ENCODE results near the gene SMIM32. TPM values are rescaled to one million over a fixed set of nuclear protein-coding genes. Genes with fewer than 3 reads are reported as not detected.

SMIM32 gene
- total RNA-seq, 2 experiments from 2014 or later: not detected

- Mint-ChIP-seq H3K36me3 (ENCODE audit: low read depth) (no peaks in the 10 kb centered on the region), H3K27me3 (ENCODE audit: low read depth) (peaks cover 31% of the 10 kb centered on the region), H3K27ac (no peak overlapping the region), H3K4me3 (no peak overlapping the region), H3K9me3 (no peaks in the 10 kb centered on the region), H3K4me1 (ENCODE audit: low read depth) (no peaks in the 10 kb centered on the region)
- no peak for DNase-seq
- intact Hi-C loops (cut with micrococcal nuclease): no loop called here
- CTCF ChIA-PET: no interaction called here
These were observed 467 bp upstream of the SMIM32 start for GRCh38 chr5:136193322-136193935.

DNA sequence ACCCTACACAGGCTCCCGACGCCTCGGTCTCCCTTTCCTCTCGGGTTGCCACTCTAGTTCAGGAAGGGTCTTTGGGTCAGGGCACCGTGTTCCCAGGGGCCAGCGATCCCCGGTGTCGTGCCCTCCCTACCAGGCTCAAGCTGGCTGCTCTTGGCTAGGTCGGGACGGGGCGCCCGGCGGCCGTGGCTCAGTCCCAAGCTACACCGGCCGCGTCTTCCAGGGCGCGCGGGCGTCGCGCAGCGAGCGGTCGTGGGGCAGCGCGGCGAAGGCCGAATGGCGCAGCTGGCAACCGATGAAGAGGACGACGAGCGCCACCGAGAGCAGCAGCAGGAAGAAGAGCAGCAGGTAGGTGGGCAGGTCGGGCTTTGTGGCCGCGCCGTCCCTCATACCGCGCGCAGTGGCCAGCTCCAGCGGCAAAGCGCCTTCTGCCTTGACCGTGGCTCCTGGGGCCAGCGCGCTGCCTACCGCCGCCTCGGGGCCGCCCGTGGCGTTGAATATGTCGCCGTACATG is 892 bp downstream of the SMIM32 start:
- H3K36me3 Mint-ChIP-seq (ENCODE audit: low read depth): no peaks in the 10 kb centered on the region
- peaks cover 31% of the 10 kb centered on the region for H3K27me3 Mint-ChIP-seq (ENCODE audit: low read depth)
- no peaks in the 10 kb centered on the region for H3K9me3 Mint-ChIP-seq
- no peak for DNase-seq
- intact Hi-C loops (cut with micrococcal nuclease): no loop called here
- H3K4me3 Mint-ChIP-seq: no peak overlapping the region
- no peaks in the 10 kb centered on the region for H3K4me1 Mint-ChIP-seq (ENCODE audit: low read depth)
- CTCF ChIA-PET: no interaction called here
- H3K27ac Mint-ChIP-seq: no peak overlapping the region

DNA sequence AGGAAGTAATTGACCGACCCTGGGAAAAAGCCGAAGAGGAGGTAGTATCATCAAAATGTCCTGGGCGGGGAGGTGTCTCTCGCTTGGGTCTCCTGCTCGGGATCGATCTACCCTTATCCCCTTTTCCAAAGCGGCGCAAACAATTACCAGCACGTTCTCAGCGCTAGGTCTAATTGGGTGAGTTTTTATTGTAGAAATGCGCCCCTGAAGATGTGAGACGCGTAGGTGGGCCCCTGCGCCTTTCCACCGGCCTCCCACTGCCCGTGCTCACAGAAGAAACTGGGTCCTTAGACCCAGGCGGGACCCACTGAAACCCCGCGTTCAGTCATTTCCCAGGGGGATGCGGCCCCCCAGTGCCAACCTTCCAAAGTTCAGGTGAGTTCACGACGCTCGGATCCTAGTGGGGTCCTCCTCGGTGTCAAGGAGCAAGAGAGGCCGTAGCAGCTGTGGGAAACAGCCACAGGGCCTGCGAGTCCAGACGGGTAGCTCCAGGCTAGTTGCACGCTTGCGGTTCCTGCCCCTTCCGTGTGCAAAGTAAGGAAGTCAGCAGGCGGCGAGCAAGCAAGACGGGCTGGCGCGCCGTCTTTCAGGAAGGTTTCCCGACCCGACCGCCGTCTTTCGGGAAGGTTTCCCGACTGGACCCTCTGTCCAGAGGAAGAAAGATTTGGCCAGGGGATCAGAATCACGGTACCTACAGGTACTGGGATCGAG is 1.5 kb downstream of the SMIM32 start:
- H3K27me3 Mint-ChIP-seq (ENCODE audit: low read depth): peaks cover 31% of the 10 kb centered on the region

DNA sequence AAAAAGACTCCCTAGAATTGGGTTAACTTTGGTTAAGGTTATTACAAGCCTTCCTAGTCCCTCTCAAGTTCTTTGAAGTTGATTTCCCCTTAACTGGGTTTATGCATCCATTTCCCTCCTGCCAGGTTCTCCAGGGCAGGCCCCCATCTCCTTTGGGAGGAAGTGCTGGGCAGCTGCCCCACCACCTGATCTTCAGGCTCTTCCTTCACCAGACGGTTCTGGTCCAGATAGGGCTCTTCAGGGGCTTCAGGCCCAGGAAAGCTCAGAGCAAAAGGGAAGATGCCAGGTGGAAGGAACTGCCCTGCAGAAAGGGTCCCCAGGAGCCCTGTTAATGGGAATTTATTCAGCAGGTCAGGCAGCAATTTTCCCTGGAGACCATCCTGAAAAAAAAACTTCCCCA is 2.1 kb downstream of the SMIM32 start:
- intact Hi-C loops (cut with micrococcal nuclease): no loop called here
- Mint-ChIP-seq H3K36me3 (ENCODE audit: low read depth) (no peaks in the 10 kb centered on the region), H3K4me3 (no peak overlapping the region), H3K27me3 (ENCODE audit: low read depth) (peaks cover 31% of the 10 kb centered on the region), H3K27ac (no peak overlapping the region), H3K4me1 (ENCODE audit: low read depth) (no peaks in the 10 kb centered on the region), H3K9me3 (no peaks in the 10 kb centered on the region)
- CTCF ChIA-PET: no interaction called here
- no peak for DNase-seq

More for the DNA sequence above, 1.5 kb downstream of the SMIM32 start:
- CTCF ChIA-PET: no interaction called here
- Mint-ChIP-seq H3K9me3 (no peaks in the 10 kb centered on the region), H3K36me3 (ENCODE audit: low read depth) (no peaks in the 10 kb centered on the region), H3K27ac (no peak overlapping the region), H3K4me3 (no peak overlapping the region), H3K4me1 (ENCODE audit: low read depth) (no peaks in the 10 kb centered on the region)
- intact Hi-C loops (cut with micrococcal nuclease): no loop called here
- no peak for DNase-seq

GRCh38 chr5:136190091-136190720 is 2.8 kb downstream of the SMIM32 start:
- Mint-ChIP-seq H3K9me3 (no peaks in the 10 kb centered on the region), H3K27me3 (ENCODE audit: low read depth) (peaks cover 31% of the 10 kb centered on the region), H3K4me3 (no peak overlapping the region), H3K27ac (no peak overlapping the region), H3K4me1 (ENCODE audit: low read depth) (no peaks in the 10 kb centered on the region), H3K36me3 (ENCODE audit: low read depth) (no peaks in the 10 kb centered on the region)
- CTCF ChIA-PET: no interaction called here
- intact Hi-C loops (cut with micrococcal nuclease): no loop called here
- DNase-seq: no peak

DNA sequence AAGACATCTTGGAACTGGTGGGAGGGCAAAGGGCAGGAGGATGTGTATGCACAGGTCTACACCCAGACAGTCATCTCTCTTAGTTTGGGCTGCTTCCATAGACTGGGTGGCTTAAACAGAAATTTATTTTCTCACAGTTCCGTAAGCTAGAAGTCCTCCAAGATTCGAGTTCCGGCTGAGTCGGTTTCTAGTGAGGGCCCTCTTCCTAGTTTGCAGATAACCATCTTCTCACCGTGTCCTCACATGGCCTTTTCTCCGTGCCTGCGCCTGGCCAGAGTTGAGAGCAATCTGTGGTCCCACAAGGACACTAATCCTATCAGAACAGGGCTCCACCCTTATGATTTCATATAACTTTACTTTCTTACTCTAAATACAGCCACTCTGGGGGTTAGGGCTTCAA is 4.1 kb downstream of the SMIM32 start:
- Mint-ChIP-seq H3K36me3 (ENCODE audit: low read depth) (no peaks in the 10 kb centered on the region), H3K9me3 (no peaks in the 10 kb centered on the region), H3K4me1 (ENCODE audit: low read depth) (no peaks in the 10 kb centered on the region), H3K27ac (no peak overlapping the region), H3K4me3 (no peak overlapping the region), H3K27me3 (ENCODE audit: low read depth) (peaks cover 22% of the 10 kb centered on the region)
- CTCF ChIA-PET: no interaction called here
- intact Hi-C loops (cut with micrococcal nuclease): no loop called here
- DNase-seq: no peak

GRCh38 chr5:136186796-136187195 is 6.2 kb downstream of the SMIM32 start:
- CTCF ChIA-PET: no interaction called here
- Mint-ChIP-seq H3K4me1 (ENCODE audit: low read depth) (no peaks in the 10 kb centered on the region), H3K36me3 (ENCODE audit: low read depth) (no peaks in the 10 kb centered on the region), H3K27me3 (ENCODE audit: low read depth) (peaks cover 10% of the 10 kb centered on the region), H3K27ac (no peak overlapping the region), H3K9me3 (no peaks in the 10 kb centered on the region), H3K4me3 (no peak overlapping the region)
- DNase-seq: no peak
- intact Hi-C loops (cut with micrococcal nuclease): no loop called here

DNA sequence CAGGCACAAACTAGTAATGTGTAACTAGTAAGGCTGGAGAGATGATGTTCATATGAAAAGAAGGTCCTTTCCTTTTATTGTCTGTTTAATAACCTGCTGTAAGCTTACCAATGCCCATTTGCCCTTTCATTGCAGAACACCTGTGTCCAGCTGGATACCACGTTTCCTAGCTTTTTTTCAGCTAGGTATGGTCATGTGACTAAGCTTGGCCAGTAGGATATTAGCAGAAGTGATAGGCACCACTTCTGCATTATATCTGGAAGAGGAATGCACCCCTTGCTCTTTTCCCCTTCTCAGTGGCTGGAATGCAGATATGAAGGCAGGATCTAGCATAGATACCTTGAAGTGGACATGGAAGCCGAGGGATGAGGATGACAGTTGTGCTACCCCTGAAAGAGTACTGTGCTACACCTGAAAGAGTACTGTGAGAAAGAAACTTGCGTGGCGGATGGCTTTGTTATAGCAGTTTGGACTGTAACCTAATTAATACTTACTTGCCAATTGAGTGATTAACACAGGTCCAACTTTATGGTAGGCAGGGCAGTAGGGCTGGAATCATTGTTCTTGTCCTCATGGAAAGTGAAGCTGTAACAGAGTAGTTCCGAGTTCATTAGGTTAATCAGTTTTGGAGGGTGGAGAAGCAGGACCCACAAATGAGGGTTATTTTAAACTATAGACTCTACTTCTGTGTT is 6.8 kb downstream of the SMIM32 start:
- CTCF ChIA-PET: no interaction called here
- intact Hi-C loops (cut with micrococcal nuclease): no loop called here

DNA sequence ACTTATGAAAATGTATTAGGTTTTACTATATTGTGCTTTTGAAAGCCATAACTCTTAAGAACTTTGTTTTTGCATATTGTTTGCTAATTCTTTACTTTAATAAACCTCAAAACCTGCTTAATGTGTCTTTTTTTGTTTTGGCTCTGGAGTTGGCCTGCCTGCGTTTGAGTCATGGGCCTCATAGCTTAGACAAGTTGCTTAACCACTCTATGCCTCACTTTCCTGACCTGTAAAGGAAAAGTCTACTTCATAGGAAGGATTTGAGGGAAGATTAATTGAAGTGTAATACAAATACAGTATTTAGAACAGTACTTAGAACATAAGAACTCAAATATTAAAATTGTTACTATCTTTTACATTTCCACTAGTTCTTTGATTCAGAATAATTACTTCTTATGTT is 10.3 kb downstream of the SMIM32 start:
- intact Hi-C loops (cut with micrococcal nuclease): no loop called here
- no peak for DNase-seq
- Mint-ChIP-seq H3K27ac (no peak overlapping the region), H3K27me3 (ENCODE audit: low read depth) (peaks cover 1% of the 10 kb centered on the region), H3K4me3 (no peak overlapping the region), H3K36me3 (ENCODE audit: low read depth) (no peaks in the 10 kb centered on the region), H3K9me3 (no peaks in the 10 kb centered on the region), H3K4me1 (ENCODE audit: low read depth) (no peaks in the 10 kb centered on the region)
- CTCF ChIA-PET: no interaction called here

More for the DNA sequence above, 6.8 kb downstream of the SMIM32 start:
- H3K9me3 Mint-ChIP-seq: no peaks in the 10 kb centered on the region
- no peaks in the 10 kb centered on the region for H3K4me1 Mint-ChIP-seq (ENCODE audit: low read depth)
- DNase-seq: no peak
- H3K36me3 Mint-ChIP-seq (ENCODE audit: low read depth): no peaks in the 10 kb centered on the region
- no peak overlapping the region for H3K4me3 Mint-ChIP-seq
- H3K27ac Mint-ChIP-seq: no peak overlapping the region
- H3K27me3 Mint-ChIP-seq (ENCODE audit: low read depth): peaks cover 5% of the 10 kb centered on the region

DNA sequence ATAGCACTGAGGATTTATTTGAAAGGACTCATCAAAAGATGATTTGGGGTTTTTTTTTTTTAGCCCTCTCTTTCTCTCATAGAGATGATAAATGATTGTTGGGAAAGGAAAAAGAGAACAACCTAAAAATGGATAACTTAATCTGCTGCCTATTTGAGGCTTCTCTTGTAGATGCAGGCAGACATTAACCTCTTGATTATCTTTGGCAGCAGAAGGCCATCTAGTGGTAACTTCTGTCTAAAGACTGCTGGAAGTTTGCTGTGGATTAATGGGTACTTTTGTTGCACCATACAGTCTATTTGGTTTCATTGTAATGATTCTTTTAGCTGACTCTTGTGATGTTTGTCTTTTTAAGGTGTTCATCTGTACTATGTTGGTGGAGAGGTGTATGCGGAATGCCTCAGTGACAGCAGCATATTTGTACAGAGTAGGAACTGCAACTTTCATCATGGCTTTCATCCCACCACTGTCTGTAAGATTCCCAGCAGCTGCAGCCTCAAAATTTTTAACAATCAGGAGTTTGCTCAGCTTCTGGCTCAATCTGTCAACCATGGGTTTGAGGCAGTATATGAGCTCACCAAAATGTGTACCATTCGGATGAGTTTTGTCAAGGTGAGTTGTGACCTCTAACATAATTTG is 18.8 kb downstream of the SMIM32 start:
- no peak overlapping the region for H3K4me3 Mint-ChIP-seq
- no peaks in the 10 kb centered on the region for H3K9me3 Mint-ChIP-seq
- no peaks in the 10 kb centered on the region for H3K4me1 Mint-ChIP-seq (ENCODE audit: low read depth)
- DNase-seq: no peak
- H3K27ac Mint-ChIP-seq: no peak overlapping the region
- H3K27me3 Mint-ChIP-seq (ENCODE audit: low read depth): peaks cover 4% of the 10 kb centered on the region
- CTCF ChIA-PET: interaction anchor here (0.7 to 1.3 kb wide), 3 partner anchors 61 to 474 kb away, joined by 3 to 5 read pairs (median 4); no protein-coding TSS in a partner anchor
- intact Hi-C loops (cut with micrococcal nuclease): loop anchor here (1.0 kb wide), 3 partner anchors 92 to 287 kb away; no protein-coding TSS in a partner anchor
- no peaks in the 10 kb centered on the region for H3K36me3 Mint-ChIP-seq (ENCODE audit: low read depth)

DNA sequence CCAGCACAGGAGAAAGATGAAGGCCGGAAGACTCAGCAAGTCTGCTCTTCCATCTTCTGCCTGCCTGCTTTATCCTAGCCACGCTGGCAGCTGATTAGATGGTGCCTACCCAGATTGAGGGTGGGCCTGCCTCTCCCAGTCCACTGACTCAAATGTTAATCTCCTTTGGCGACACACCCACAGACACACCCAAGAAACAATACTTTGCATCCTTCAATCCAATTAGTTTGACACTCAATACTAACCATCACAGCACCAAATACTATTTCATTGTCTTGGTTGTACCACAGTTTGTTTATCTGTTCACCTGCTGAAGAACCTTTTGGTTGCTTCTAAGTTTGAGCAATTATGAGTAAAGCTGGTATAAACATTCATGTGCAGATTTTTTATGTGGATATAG is 23.7 kb downstream of the SMIM32 start:
- no peak for DNase-seq
- Mint-ChIP-seq H3K4me3 (no peak overlapping the region), H3K9me3 (no peaks in the 10 kb centered on the region), H3K27me3 (ENCODE audit: low read depth) (peaks cover 3% of the 10 kb centered on the region), H3K27ac (no peak overlapping the region), H3K36me3 (ENCODE audit: low read depth) (no peaks in the 10 kb centered on the region), H3K4me1 (ENCODE audit: low read depth) (no peaks in the 10 kb centered on the region)
- CTCF ChIA-PET: no interaction called here
- intact Hi-C loops (cut with micrococcal nuclease): no loop called here

- H3K36me3 Mint-ChIP-seq (ENCODE audit: low read depth): no peaks in the 10 kb centered on the region
- CTCF ChIA-PET: no interaction called here
These were observed 26.1 kb downstream of the SMIM32 start for GRCh38 chr5:136166909-136167308.

More at GRCh38 chr5:136166909-136167308, 26.1 kb downstream of the SMIM32 start:
- Mint-ChIP-seq H3K27me3 (ENCODE audit: low read depth) (peaks cover 3% of the 10 kb centered on the region), H3K4me1 (ENCODE audit: low read depth) (no peaks in the 10 kb centered on the region), H3K9me3 (no peaks in the 10 kb centered on the region), H3K4me3 (no peak overlapping the region), H3K27ac (no peak overlapping the region)
- intact Hi-C loops (cut with micrococcal nuclease): no loop called here
- no peak for DNase-seq

All from activated naive CD4-positive, alpha-beta T cell treated with anti-CD3 and anti-CD28 coated beads for 36 hours (primary cell).